Upper lobe of right lung (tissue), 1 donor: ENCODE results near the gene ATPAF2. TPM values are rescaled to one million over a fixed set of nuclear protein-coding genes. Genes with fewer than 3 reads are reported as not detected.

ENCODE experiments used
- ATAC-seq: fragments of 200-7000 bp; cut with Tn5 transposase; one replicate; pipeline ENCODE4 v1.9.1; 2020; ENCODE audit warnings: mild to moderate bottlenecking, moderate library complexity
- DNase-seq: peaks from one replicate; pipeline ENCODE4 v3.0.0-alpha.2; 2020
- H3K27ac ChIP-seq: fragments of 200-600 bp; one replicate; pipeline ENCODE4 v1.8.0; 2022
- H3K27me3 ChIP-seq: fragments of 200-600 bp; one replicate; pipeline ENCODE4 v1.8.0; 2022; ENCODE audit warnings: mild to moderate bottlenecking
- H3K36me3 ChIP-seq: fragments of 200-600 bp; one replicate; pipeline ENCODE4 v1.8.0; 2022
- H3K4me1 ChIP-seq: fragments of 200-600 bp; one replicate; pipeline ENCODE4 v1.8.0; 2022
- H3K4me3 ChIP-seq: fragments of 200-600 bp; one replicate; pipeline ENCODE4 v1.8.0; 2022; ENCODE audit warnings: mild to moderate bottlenecking
- H3K9me3 ChIP-seq: fragments of 200-600 bp; one replicate; pipeline ENCODE4 v1.8.0; 2022
- CTCF ChIP-seq: fragments of 200-600 bp; IDR thresholded peaks from one replicate; pipeline ENCODE4 v1.8.0; 2022; ENCODE audit warnings: antibody characterized with exemption
- intact Hi-C: fragments of 100-400 bp; cut with DNase I; formaldehyde crosslinking; loops from one replicate; pipeline ENCODE4 v1.11.0; 2022
- total RNA-seq: library from RNA; stranded (reverse); fragmentation: NEBNext Ultra II Directional; extraction: Animal tissue kit (Norgen Biotek cat#: 25700); gene quantifications from one replicate; pipeline ENCODE4 v1.2.1, GENCODE V29; 2021
- donor health status: DM: no; HTN: yes; CAD: no; lungs with severe emphysema.

Gene ATPAF2
- total RNA-seq, 1 donor from 2014 or later = 26.3 TPM

- Histone ChIP-seq H3K4me1 (no peaks in the 10 kb centered on the region), H3K27me3 (no peaks in the 10 kb centered on the region), H3K9me3 (no peaks in the 10 kb centered on the region), H3K4me3 (no peak overlapping the region), H3K27ac (no peak overlapping the region), H3K36me3 (peaks cover 22% of the 10 kb centered on the region)
- no peak for TF ChIP-seq CTCF
- DNase-seq (no peak), ATAC-seq (no peak)
- intact Hi-C loops = no loop called here
Measured at GRCh38 chr17:18016426-18016825, 22.5 kb downstream of the ATPAF2 start.

GRCh38 chr17:18015593-18015992, 23.4 kb downstream of the ATPAF2 start:
- no peak for DNase-seq
- peaks cover 19% of the 10 kb centered on the region for H3K36me3 ChIP-seq
- H3K27me3 ChIP-seq = no peaks in the 10 kb centered on the region
- intact Hi-C loops = no loop called here
- H3K9me3 ChIP-seq = no peaks in the 10 kb centered on the region
- H3K4me1 ChIP-seq = no peaks in the 10 kb centered on the region
- H3K27ac ChIP-seq = no peak overlapping the region
- TF ChIP-seq CTCF = no peak
- no peak for ATAC-seq
- H3K4me3 ChIP-seq = no peak overlapping the region

DNA sequence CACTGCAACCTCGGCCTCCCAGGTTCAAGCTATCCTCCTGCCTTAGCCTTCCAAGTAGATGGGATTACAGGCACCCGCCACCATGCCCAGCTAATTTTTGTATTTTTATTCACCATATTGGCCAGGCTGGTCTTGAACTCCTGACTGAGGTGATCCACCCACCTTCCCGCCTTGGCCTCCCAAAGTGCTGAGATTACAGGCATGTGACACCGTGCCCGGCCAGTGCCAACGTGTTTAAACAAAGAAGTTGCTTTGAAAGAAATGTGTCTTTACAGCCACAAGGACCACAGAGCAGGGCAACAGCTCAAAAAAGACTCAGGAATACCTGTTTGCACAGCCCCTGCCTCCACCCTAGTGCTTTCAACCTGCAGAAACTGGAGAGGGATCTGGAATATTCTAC, 25.0 kb downstream of the ATPAF2 start:
- no peaks in the 10 kb centered on the region for H3K4me1 ChIP-seq
- H3K4me3 ChIP-seq = no peak overlapping the region
- DNase-seq = no peak
- intact Hi-C loops = no loop called here
- no peaks in the 10 kb centered on the region for H3K27me3 ChIP-seq
- H3K9me3 ChIP-seq = no peaks in the 10 kb centered on the region
- H3K27ac ChIP-seq = no peak overlapping the region
- H3K36me3 ChIP-seq = peaks cover 19% of the 10 kb centered on the region
- ATAC-seq = no peak
- TF ChIP-seq CTCF = no peak

DNA sequence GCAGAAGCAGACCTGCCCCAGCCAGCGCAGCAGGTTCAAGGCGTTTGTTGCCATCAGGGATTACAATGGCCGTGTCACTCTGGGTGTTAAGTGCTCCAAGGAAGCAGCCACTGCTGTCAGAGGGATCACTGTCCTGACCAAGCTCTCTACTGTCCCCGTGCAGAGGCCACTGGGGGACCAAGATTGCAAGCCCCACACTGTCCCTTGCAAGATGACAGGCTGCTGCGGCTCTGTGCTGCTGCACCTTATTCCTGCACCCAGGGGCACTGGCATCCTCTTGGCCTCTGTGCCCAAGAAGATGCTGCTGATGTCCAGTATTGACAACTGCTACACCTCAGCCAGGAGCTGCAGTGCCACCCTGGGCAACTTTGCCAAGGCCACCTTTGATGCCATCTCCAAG, 27.7 kb downstream of the ATPAF2 start:
- Histone ChIP-seq H3K27ac (no peak overlapping the region), H3K4me3 (no peak overlapping the region), H3K9me3 (no peaks in the 10 kb centered on the region), H3K4me1 (no peaks in the 10 kb centered on the region), H3K27me3 (no peaks in the 10 kb centered on the region), H3K36me3 (peaks cover 10% of the 10 kb centered on the region)
- TF ChIP-seq CTCF = no peak
- DNase-seq (no peak), ATAC-seq (no peak)
- intact Hi-C loops = no loop called here

- no peaks in the 10 kb centered on the region for H3K9me3 ChIP-seq
- DNase-seq (no peak), ATAC-seq (no peak)
- H3K4me1 ChIP-seq = no peaks in the 10 kb centered on the region
- intact Hi-C loops = no loop called here
- no peak for TF ChIP-seq CTCF
- H3K4me3 ChIP-seq = no peak overlapping the region
- no peaks in the 10 kb centered on the region for H3K27me3 ChIP-seq
- H3K27ac ChIP-seq = no peak overlapping the region
- H3K36me3 ChIP-seq = no peaks in the 10 kb centered on the region
Measured at GRCh38 chr17:18009609-18010420, 29.2 kb downstream of the ATPAF2 start.
